NB4 (cell line): ENCODE data around the gene U2SURP.
A peak's percentile ranks its signal among the peaks of the same experiment; 100 is the strongest.

ENCODE experiments used
- DNase-seq: peaks from one replicate; pipeline ENCODE4 v3.0.0; 2010; ENCODE audit warnings: low read depth
- H3K4me3 ChIP-seq: one replicate; pipeline ENCODE4 v1.5.1; 2011; ENCODE audit warnings: mild to moderate bottlenecking, low read depth, low read length, moderate library complexity
- CTCF ChIP-seq: IDR thresholded peaks from one replicate; pipeline ENCODE4 v1.5.1; 2012; ENCODE audit warnings: low read depth, low read length
- MAX ChIP-seq: IDR thresholded peaks from 2 replicates; pipeline ENCODE4 v1.6.1; 2011; ENCODE audit warnings: low read depth, low read length
- MYC ChIP-seq: IDR thresholded peaks from 2 replicates; pipeline ENCODE4 v1.6.1; 2011; ENCODE audit warnings: low read depth, low read length
- POLR2A ChIP-seq: IDR thresholded peaks from 2 replicates; pipeline ENCODE4 v1.6.1; 2011; ENCODE audit warnings: mild to moderate bottlenecking; ENCODE audit not compliant: insufficient read length; ENCODE audit errors: extremely low read depth

U2SURP gene

GRCh38 chr3:143078883-143079282 is 77.5 kb downstream of the U2SURP start:
- no peak for TF ChIP-seq MYC
- TF ChIP-seq CTCF = no peak
- TF ChIP-seq POLR2A = no peak
- TF ChIP-seq MAX = no peak
- H3K4me3 ChIP-seq = no peak overlapping the region
- no peak for DNase-seq

GRCh38 chr3:143080196-143080595 is 78.8 kb downstream of the U2SURP start:
- no peak for DNase-seq
- no peak overlapping the region for H3K4me3 ChIP-seq
- no peak for TF ChIP-seq MAX
- no peak for TF ChIP-seq CTCF
- no peak for TF ChIP-seq MYC
- TF ChIP-seq POLR2A = no peak

GRCh38 chr3:143081365-143081764 is 80.0 kb downstream of the U2SURP start:
- no peak for DNase-seq
- no peak overlapping the region for H3K4me3 ChIP-seq
- TF ChIP-seq CTCF = no peak
- TF ChIP-seq POLR2A = no peak
- TF ChIP-seq MYC = no peak
- no peak for TF ChIP-seq MAX

GRCh38 chr3:143081844-143082778 is 80.7 kb downstream of the U2SURP start:
- no peak for TF ChIP-seq POLR2A
- TF ChIP-seq MAX = no peak
- TF ChIP-seq CTCF = no peak
- TF ChIP-seq MYC = no peak
- peak; percentile 54 for DNase-seq
- no peak overlapping the region for H3K4me3 ChIP-seq

- peak; percentile 52 for DNase-seq
- no peak overlapping the region for H3K4me3 ChIP-seq
- TF ChIP-seq MAX (no peak), POLR2A (no peak), CTCF (no peak)
These were observed 82.4 kb downstream of the U2SURP start for GRCh38 chr3:143083781-143084180.
